ENCODE results near the gene VAMP2.
A peak's percentile ranks its signal among the peaks of the same experiment; 100 is the strongest.

The VAMP2 gene

DNA sequence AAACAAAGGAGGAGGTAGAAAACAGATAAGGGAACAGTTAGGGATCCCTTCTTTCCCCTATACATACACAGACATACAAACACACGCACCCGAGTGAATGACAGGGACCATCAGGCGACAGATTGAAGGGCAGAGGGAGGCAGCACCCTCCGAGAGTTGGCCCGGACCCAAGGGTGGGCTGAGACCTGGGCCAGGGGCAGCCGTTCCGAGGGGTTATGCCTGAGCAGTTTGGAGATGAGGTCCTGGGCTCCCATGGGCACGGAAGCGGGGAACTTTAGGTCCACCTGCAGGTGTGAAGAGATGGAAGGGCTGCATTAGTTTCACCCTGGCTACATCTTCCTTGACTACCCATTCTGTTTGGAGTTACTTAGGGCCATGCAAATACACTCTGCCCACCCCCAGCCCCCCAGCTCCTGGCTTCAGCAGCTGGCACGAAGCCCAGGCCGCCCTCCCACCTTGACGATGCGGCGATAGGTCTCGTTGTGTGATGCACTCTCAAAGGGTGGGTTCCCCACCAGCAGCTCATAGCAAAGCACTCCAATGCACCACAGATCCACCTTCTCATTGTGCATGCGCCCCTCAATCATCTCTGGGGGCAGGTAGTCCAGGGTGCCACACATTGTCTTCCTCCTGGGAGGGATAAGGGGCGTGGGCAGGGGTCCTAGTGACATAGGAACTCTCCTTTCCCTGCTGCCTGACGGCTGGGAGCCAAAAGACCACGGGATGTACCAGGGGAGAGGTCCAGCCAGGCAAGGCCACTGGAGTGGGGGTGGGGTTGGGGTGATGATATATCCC, 42.2 kb upstream of the VAMP2 start:
- no peak for TF ChIP-seq TAF1 (IDR thresholded peaks at IDR 0.05; ENCODE audit: borderline replicate concordance, insufficient read depth, low read length)
- TF ChIP-seq SIN3A (IDR thresholded peaks at IDR 0.05; ENCODE audit: borderline replicate concordance, insufficient read depth, low read length) = no peak
- TF ChIP-seq, protein P1, sequence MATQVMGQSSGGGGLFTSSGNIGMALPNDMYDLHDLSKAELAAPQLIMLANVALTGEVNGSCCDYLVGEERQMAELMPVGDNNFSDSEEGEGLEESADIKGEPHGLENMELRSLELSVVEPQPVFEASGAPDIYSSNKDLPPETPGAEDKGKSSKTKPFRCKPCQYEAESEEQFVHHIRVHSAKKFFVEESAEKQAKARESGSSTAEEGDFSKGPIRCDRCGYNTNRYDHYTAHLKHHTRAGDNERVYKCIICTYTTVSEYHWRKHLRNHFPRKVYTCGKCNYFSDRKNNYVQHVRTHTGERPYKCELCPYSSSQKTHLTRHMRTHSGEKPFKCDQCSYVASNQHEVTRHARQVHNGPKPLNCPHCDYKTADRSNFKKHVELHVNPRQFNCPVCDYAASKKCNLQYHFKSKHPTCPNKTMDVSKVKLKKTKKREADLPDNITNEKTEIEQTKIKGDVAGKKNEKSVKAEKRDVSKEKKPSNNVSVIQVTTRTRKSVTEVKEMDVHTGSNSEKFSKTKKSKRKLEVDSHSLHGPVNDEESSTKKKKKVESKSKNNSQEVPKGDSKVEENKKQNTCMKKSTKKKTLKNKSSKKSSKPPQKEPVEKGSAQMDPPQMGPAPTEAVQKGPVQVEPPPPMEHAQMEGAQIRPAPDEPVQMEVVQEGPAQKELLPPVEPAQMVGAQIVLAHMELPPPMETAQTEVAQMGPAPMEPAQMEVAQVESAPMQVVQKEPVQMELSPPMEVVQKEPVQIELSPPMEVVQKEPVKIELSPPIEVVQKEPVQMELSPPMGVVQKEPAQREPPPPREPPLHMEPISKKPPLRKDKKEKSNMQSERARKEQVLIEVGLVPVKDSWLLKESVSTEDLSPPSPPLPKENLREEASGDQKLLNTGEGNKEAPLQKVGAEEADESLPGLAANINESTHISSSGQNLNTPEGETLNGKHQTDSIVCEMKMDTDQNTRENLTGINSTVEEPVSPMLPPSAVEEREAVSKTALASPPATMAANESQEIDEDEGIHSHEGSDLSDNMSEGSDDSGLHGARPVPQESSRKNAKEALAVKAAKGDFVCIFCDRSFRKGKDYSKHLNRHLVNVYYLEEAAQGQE (IDR thresholded peaks at IDR 0.05; ENCODE audit: insufficient read depth in 1 of 2, low read depth in 2 of 2, low read length in 2 of 2) = no peak
- peak; percentile 49 for TF ChIP-seq POLR2AphosphoS5 (IDR thresholded peaks at IDR 0.05; ENCODE audit: low read depth, low read length)
- TF ChIP-seq FOXP2 (optimal IDR thresholded peaks at IDR 0.05; ENCODE audit: borderline replicate concordance, extremely low read depth, extremely low read length, insufficient read depth) = no peak

DNA sequence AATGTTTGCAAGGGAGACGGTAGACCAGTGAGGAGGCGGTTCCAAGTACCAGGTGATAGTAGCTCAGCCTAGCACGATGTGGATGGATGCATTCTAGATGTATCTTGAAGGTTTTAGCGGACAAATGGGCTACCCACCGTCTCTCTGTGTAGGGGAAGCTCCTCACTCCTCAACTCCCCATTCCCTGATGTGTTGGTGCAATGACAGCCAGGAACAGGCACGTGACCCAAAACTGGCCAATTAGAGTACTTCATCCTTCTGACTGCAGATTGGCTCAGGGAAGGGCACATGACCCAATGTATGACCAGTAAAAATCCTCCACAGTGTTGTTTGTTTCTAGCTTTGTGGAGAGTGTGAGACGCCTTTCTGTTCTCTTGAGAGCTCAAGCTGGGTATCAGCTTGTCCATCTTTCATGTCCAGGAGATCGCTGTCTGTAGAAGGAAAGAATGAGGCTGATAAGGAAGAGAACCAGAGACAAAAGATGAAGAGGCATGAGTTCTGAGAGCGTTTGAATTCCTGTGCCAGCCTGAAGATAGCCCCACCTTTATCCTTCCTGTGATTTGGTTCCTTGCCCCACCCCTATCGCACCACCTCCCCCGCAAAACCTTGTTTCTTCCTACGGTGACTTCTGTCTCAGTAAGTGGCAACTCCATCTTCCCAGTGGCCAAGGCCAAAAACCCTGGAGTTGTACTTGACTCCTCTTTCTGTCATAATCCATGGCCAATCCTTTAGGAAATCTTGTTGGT, 29.5 kb upstream of the VAMP2 start:
- TF ChIP-seq SIN3A (IDR thresholded peaks at IDR 0.05; ENCODE audit: borderline replicate concordance, insufficient read depth, low read length) = peak; percentile 59; the same call in 1 of the 2 replicates
- peak; percentile 74; the same call in 1 of the 2 replicates for TF ChIP-seq TAF1 (IDR thresholded peaks at IDR 0.05; ENCODE audit: borderline replicate concordance, insufficient read depth, low read length)
- no peak for TF ChIP-seq FOXP2 (optimal IDR thresholded peaks at IDR 0.05; ENCODE audit: borderline replicate concordance, extremely low read depth, extremely low read length, insufficient read depth)
- TF ChIP-seq POLR2AphosphoS5 (IDR thresholded peaks at IDR 0.05; ENCODE audit: low read depth, low read length) = peak; percentile 91
- TF ChIP-seq, protein P1 (IDR thresholded peaks at IDR 0.05; ENCODE audit: insufficient read depth in 1 of 2, low read depth in 2 of 2, low read length in 2 of 2) = no peak

DNA sequence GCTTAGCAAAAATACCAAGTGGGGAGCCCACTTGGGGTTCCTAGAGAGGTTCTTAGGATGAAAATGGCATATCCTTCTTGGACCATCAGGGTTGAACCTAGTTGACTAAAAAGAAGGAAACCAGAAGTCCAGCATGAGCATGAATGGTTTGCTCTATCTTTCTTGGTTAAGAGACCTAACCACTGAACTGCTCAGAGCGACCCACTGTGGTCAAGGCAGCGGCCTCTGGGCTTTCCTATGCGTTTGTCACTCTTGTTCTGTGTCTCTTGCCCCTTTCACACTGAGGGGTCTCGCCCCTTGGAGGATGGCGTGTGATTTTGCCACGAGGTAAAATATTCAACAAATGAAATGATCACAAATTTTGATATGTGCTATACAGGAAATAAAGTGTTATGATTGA, 27.8 kb upstream of the VAMP2 start:
- TF ChIP-seq, protein P1 (IDR thresholded peaks at IDR 0.05; ENCODE audit: insufficient read depth in 1 of 2, low read depth in 2 of 2, low read length in 2 of 2) = no peak
- TF ChIP-seq FOXP2 (optimal IDR thresholded peaks at IDR 0.05; ENCODE audit: borderline replicate concordance, extremely low read depth, extremely low read length, insufficient read depth) (no peak), POLR2AphosphoS5 (IDR thresholded peaks at IDR 0.05; ENCODE audit: low read depth, low read length) (no peak), TAF1 (IDR thresholded peaks at IDR 0.05; ENCODE audit: borderline replicate concordance, insufficient read depth, low read length) (no peak), SIN3A (IDR thresholded peaks at IDR 0.05; ENCODE audit: borderline replicate concordance, insufficient read depth, low read length) (no peak)

DNA sequence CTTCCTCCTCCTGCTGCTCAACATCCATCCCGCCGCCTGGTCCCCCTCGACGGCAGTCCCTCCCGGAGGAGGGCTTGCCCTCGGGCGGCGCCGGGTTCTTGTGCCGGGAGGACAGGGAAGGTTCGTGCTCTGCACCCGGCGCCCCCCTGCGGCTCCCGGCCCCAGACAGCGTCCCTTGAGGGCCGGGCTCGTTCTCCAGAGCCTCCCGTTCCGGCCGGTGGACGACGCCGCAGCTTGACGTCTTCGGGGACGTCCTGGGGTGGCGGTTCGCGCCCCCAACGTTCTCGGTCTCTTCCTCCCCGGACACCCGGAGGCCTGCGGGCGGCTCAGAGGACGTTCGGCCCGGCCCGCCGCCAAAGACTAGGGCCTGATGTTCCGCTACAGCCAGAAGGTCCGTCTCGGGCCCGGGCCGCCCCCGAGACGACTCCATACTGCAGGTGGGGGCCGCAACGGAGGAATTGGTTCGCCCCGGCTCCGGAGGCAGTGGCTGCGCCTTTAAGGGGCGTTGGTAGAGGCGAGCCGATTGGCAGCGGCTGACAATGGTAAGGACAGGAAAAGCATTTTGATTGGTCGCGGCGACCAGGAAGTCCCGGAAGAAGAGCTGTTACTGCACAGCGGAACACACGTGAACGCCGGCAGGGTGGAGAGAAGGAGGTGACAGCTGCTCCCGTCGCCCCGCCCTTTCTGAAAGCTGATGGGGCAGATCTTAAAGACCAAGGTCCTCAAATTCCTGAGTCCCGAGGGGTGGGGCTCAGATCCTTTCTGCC, 27.1 kb upstream of the VAMP2 start, which contains the start of gene BORCS6:
Gene BORCS6, minus strand, starts transcription at position 470 of the 767 bp plus-strand sequence. Its CDS starts 40 bp downstream, at position 430.
- TF ChIP-seq, protein P1 (IDR thresholded peaks at IDR 0.05; ENCODE audit: insufficient read depth in 1 of 2, low read depth in 2 of 2, low read length in 2 of 2) = no peak
- TF ChIP-seq TAF1 (IDR thresholded peaks at IDR 0.05; ENCODE audit: borderline replicate concordance, insufficient read depth, low read length) (no peak), FOXP2 (optimal IDR thresholded peaks at IDR 0.05; ENCODE audit: borderline replicate concordance, extremely low read depth, extremely low read length, insufficient read depth) (peak; percentile 37), SIN3A (IDR thresholded peaks at IDR 0.05; ENCODE audit: borderline replicate concordance, insufficient read depth, low read length) (peak; percentile 73; the same call in 1 of the 2 replicates), POLR2AphosphoS5 (IDR thresholded peaks at IDR 0.05; ENCODE audit: low read depth, low read length) (peak; percentile 62; the same call in 1 of the 2 replicates)
